Lower leg skin (tissue), 3 donors: ENCODE data around the gene OR56B4.

ENCODE experiments used
- POLR2A ChIP-seq, 2 donors: fragments of 450-650 bp; IDR thresholded peaks; one replicate each; pipeline ENCODE4 v1.6.1; 2016 to 2017; ENCODE audit warnings: antibody characterized with exemption in 2 of 2, mild to moderate bottlenecking in 1 of 2, moderate library complexity in 1 of 2
- TF ChIP-seq, protein P1 (sequence below), 3 donors: fragments of 450-650 bp; IDR thresholded peaks; one replicate each; pipeline ENCODE4 v1.5.1; 2016; ENCODE audit warnings: antibody characterized with exemption in 3 of 3, mild to moderate bottlenecking in 3 of 3, moderate library complexity in 2 of 3

DNA sequence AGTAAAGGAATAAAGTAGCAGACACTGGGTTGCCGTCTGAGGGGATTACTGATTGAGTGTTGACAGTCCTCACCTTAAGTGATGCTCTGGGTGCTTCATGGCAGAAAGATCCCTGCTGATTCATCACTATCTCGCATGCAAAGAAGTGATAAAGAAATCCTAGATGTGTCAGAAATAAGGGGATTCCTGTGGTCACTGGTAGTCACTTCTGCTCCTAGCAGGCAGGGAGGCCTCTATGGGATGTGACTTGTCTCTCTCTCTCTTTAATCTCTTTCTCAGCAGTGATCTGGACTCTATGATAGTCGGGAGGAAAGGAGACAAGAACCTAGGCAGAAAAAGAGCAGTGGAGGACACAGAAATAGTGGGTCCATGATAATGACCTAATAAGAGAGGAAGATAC is 46.0 kb upstream of the OR56B4 start:
- TF ChIP-seq, protein P1, sequence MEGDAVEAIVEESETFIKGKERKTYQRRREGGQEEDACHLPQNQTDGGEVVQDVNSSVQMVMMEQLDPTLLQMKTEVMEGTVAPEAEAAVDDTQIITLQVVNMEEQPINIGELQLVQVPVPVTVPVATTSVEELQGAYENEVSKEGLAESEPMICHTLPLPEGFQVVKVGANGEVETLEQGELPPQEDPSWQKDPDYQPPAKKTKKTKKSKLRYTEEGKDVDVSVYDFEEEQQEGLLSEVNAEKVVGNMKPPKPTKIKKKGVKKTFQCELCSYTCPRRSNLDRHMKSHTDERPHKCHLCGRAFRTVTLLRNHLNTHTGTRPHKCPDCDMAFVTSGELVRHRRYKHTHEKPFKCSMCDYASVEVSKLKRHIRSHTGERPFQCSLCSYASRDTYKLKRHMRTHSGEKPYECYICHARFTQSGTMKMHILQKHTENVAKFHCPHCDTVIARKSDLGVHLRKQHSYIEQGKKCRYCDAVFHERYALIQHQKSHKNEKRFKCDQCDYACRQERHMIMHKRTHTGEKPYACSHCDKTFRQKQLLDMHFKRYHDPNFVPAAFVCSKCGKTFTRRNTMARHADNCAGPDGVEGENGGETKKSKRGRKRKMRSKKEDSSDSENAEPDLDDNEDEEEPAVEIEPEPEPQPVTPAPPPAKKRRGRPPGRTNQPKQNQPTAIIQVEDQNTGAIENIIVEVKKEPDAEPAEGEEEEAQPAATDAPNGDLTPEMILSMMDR (IDR thresholded peaks at IDR 0.05): no peak
- TF ChIP-seq POLR2A (IDR thresholded peaks at IDR 0.05): no peak
